DND-41 (cell line): ENCODE data around the gene USP9X.

Experiments
- ATAC-seq: fragments of 200-7000 bp; cut with Tn5 transposase; 3 replicates; pipeline ENCODE4 v1.9.1; 2021; ENCODE audit warnings: low read depth; ENCODE audit not compliant: insufficient read depth
- DNase-seq: peaks from one replicate; pipeline ENCODE4 v3.0.0-alpha.2; 2020
- H2AFZ ChIP-seq: 2 replicates; pipeline ENCODE4 v1.6.0; 2012; ENCODE audit warnings: low read depth, low read length
- H3K27ac ChIP-seq: 2 replicates; pipeline ENCODE4 v1.5.1; 2012; ENCODE audit warnings: low read length, inconsistent platforms
- H3K27me3 ChIP-seq: fragments of 200-600 bp; sonication (generic); 2 replicates; pipeline ENCODE4 v1.6.0; 2012; ENCODE audit warnings: low read length, mild to moderate bottlenecking, inconsistent platforms; ENCODE audit not compliant: insufficient read depth, poor library complexity
- H3K36me3 ChIP-seq: 2 replicates; pipeline ENCODE4 v1.5.1; 2012; ENCODE audit warnings: low read length, inconsistent platforms; ENCODE audit not compliant: insufficient read depth
- H3K4me1 ChIP-seq: 2 replicates; pipeline ENCODE4 v1.5.1; 2012; ENCODE audit warnings: mild to moderate bottlenecking, low read length; ENCODE audit not compliant: insufficient read depth
- H3K4me2 ChIP-seq: 2 replicates; pipeline ENCODE4 v1.6.0; 2012; ENCODE audit warnings: mild to moderate bottlenecking, moderate library complexity, low read length, inconsistent platforms; ENCODE audit not compliant: insufficient read depth
- H3K4me3 ChIP-seq, 2 experiments: fragments of 200-600 bp in 1 of 2; shearing (Covaris generic) in 1 of 2; 2 replicates each; pipeline ENCODE4 v1.5.1; 2012 to 2016; ENCODE audit warnings: inconsistent platforms in 2 of 2, low read length in 2 of 2, mild to moderate bottlenecking in 2 of 2, low read depth in 1 of 2, moderate library complexity in 1 of 2
- H3K79me2 ChIP-seq: 2 replicates; pipeline ENCODE4 v1.6.0; 2012; ENCODE audit warnings: low read length, inconsistent platforms; ENCODE audit not compliant: insufficient read depth
- H3K9ac ChIP-seq: 2 replicates; pipeline ENCODE4 v1.6.0; 2012; ENCODE audit warnings: low read depth, mild to moderate bottlenecking, inconsistent platforms, low read length, moderate library complexity
- H3K9me3 ChIP-seq: 2 replicates; pipeline ENCODE4 v1.5.1; 2012; ENCODE audit warnings: low read length, moderate library complexity, mild to moderate bottlenecking, inconsistent platforms; ENCODE audit not compliant: insufficient read depth, severe bottlenecking
- H4K20me1 ChIP-seq: 2 replicates; pipeline ENCODE4 v1.6.0; 2012; ENCODE audit warnings: low read length; ENCODE audit not compliant: insufficient read depth
- CTCF ChIP-seq: IDR thresholded peaks from 2 replicates; pipeline ENCODE4 v1.5.1; 2012; ENCODE audit warnings: borderline replicate concordance, low read length, moderate library complexity, mild to moderate bottlenecking; ENCODE audit not compliant: poor library complexity, severe bottlenecking; ENCODE audit errors: extremely low read depth
- EZH2 ChIP-seq: IDR thresholded peaks from 3 replicates; pipeline ENCODE4 v1.6.1; 2012; ENCODE audit warnings: borderline replicate concordance, low read depth, mild to moderate bottlenecking, moderate library complexity, low read length, inconsistent platforms; ENCODE audit not compliant: severe bottlenecking

USP9X gene

GRCh38 chrX:41250867-41251266 is 165.6 kb downstream of the USP9X start:
- Histone ChIP-seq H3K9me3 (no peaks in the 10 kb centered on the region), H3K4me3 (no peak overlapping the region), H3K27me3 (no peaks in the 10 kb centered on the region), H4K20me1 (no peaks in the 10 kb centered on the region), H2AFZ (no peak overlapping the region), H3K27ac (no peak overlapping the region), H3K4me1 (peaks cover 13% of the 10 kb centered on the region), H3K36me3 (no peaks in the 10 kb centered on the region), H3K9ac (no peak overlapping the region), H3K4me2 (no peak overlapping the region), H3K79me2 (no peaks in the 10 kb centered on the region)
- DNase-seq (no peak), ATAC-seq (no peak)
- TF ChIP-seq EZH2: no peak
- TF ChIP-seq CTCF: no peak

- Histone ChIP-seq H3K27me3 (no peaks in the 10 kb centered on the region), H3K4me3 (no peak overlapping the region), H2AFZ (no peak overlapping the region), H3K9ac (no peak overlapping the region), H3K36me3 (no peaks in the 10 kb centered on the region), H4K20me1 (no peaks in the 10 kb centered on the region), H3K4me1 (peaks cover 11% of the 10 kb centered on the region), H3K79me2 (no peaks in the 10 kb centered on the region), H3K27ac (no peak overlapping the region), H3K9me3 (no peaks in the 10 kb centered on the region), H3K4me2 (no peak overlapping the region)
- ATAC-seq (no peak), DNase-seq (no peak)
- no peak for TF ChIP-seq EZH2
- TF ChIP-seq CTCF: no peak
These were observed 172.6 kb downstream of the USP9X start for GRCh38 chrX:41257801-41258200.

- Histone ChIP-seq H3K27me3 (no peaks in the 10 kb centered on the region), H3K4me2 (no peak overlapping the region), H3K9ac (no peak overlapping the region), H2AFZ (no peak overlapping the region), H4K20me1 (no peaks in the 10 kb centered on the region), H3K4me3 (no peak overlapping the region), H3K9me3 (no peaks in the 10 kb centered on the region), H3K36me3 (no peaks in the 10 kb centered on the region), H3K4me1 (peaks cover 7% of the 10 kb centered on the region), H3K27ac (no peak overlapping the region), H3K79me2 (no peaks in the 10 kb centered on the region)
- no peak for TF ChIP-seq EZH2
- TF ChIP-seq CTCF: no peak
- DNase-seq: no peak
- ATAC-seq: no peak
These were observed 173.0 kb downstream of the USP9X start for GRCh38 chrX:41258226-41258625.

GRCh38 chrX:41258871-41259270 is 173.6 kb downstream of the USP9X start:
- Histone ChIP-seq H3K36me3 (no peaks in the 10 kb centered on the region), H4K20me1 (no peaks in the 10 kb centered on the region), H3K4me3 (no peak overlapping the region), H3K4me1 (peaks cover 2% of the 10 kb centered on the region; the same call in 1 of the 2 replicates), H3K9ac (no peak overlapping the region), H3K79me2 (no peaks in the 10 kb centered on the region), H3K9me3 (no peaks in the 10 kb centered on the region), H3K27me3 (no peaks in the 10 kb centered on the region), H3K4me2 (no peak overlapping the region), H3K27ac (no peak overlapping the region), H2AFZ (no peak overlapping the region)
- ATAC-seq: no peak
- no peak for TF ChIP-seq EZH2
- no peak for TF ChIP-seq CTCF
- DNase-seq: no peak
